ENCODE data around the gene PDE3B.
"Not testable (repeated sequence)": the region's sequence is repeated elsewhere in the genome, so short reads cannot be mapped to it uniquely, and the experiment has no call there.

Gene PDE3B

DNA sequence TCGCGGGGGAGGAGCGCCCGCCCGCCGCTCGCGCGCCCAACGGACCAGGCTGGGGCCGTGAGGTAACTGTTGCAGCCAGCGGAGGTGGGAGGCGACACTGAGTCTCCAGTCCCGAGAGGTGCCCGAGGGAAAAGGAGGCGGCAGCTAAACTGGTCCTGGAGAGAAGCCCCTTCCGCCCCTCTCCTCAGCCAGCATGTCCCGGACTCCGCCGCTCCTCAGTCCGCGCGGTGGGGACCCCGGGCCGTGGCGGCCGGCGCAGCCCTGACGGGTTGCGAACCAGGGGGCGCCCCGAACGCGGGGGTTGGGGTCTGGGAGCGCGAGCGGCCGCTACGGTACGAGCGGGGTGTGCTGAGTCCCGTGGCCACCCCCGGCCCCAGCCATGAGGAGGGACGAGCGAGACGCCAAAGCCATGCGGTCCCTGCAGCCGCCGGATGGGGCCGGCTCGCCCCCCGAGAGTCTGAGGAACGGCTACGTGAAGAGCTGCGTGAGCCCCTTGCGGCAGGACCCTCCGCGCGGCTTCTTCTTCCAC, at the start of gene PDE3B:
TSS of gene PDE3B (plus strand) at position 108 of the 529 bp plus-strand sequence. CDS start at position 380, 272 bp downstream.
- peak; percentile 83 for DNase-seq

DNA sequence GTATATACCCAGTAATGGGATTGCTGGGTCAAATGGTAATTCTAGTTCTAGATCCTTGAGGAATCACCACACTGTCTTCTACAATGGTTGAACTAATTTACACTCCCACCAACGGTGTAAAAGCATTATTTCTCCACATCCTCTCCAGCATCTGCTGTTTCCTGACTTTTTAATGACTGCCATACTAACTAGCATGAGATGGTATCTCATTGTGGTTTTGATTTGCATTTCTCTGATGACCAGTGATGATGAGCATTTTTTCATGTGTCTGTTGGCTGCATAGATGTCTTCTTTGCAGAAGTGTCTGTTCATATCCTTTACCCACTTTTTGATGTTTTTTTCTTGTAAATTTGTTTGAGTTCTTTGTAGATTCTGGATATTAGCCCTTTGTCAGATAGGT, 48.3 kb upstream of the PDE3B start:
- DNase-seq, result not testable (repeated sequence)

DNA sequence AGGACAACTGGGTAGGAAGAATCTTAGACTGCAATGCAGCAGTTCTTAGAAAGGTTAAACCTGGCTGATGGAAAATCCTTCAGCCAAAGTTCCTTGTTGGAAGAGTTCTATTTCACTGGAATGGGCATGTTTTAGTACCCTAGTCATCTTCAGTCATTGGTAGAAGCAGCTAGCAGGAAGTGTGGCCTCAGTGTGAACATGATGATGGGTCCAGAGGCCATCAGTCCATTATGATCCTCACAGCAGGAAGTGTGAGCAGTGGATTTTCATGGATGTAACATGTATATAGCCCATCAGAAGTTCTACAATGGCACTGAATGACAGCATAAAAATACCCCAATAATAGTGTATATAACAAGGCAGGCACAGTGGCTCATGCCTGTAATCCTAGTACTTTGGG, 35.9 kb upstream of the PDE3B start:
- no peak for DNase-seq

DNA sequence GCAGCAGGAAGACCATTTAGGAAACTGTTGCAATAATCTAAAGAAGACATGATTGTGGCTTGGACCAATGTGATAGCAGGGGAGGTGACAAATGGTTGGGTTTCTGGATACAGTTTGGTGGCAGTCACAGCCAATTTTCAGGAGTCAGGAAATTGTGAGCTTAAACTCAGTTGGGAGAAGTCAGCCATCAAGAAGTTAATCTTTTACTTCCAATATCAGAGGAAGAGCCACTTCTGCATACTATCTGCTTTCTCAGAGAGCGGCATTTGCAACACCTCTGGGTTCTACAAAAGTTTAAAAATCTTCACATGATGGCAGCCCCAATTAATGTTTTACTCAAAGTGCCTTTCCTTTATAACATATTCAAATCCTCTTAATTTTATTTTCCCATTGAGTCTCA, 33.7 kb upstream of the PDE3B start:
- DNase-seq, result no peak

DNA sequence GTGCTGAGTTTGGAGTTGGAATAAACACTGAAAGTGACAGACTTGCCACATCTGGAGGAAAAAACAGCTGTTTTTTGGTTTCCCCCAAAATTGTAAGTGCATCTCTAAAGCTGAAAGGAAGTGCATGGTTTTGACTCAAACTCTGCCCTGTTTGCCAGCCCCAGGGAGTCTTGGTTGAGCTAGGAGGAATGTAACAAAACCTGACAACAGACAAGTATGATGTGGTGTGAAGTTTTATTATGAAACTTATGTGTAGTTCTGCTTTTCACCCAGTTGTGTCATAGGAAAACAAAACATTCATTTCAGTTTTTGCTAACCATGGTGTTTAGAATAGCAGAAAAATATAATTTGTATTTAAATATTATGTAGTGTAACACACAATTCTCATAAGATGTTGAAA, 31.7 kb upstream of the PDE3B start:
- no peak for DNase-seq

DNA sequence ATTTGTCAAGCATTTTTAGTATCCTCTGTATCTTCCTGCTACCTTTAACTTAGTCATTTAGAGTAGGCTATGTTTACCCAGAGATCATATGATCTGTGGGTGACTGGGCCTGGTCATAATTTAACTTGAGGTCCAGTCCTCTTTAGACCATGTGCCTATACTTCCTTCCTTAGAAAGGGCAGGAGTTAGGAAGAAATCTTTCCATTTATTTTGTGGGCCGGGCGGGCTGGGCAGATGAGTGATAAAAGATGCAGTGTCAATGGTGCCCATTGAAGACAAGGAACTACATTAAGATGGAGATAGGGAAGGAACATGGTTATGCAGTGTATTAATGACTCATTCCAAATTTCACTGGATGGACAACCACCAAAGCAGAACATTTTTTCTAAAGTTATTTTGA, 30.9 kb upstream of the PDE3B start:
- no peak for DNase-seq

DNA sequence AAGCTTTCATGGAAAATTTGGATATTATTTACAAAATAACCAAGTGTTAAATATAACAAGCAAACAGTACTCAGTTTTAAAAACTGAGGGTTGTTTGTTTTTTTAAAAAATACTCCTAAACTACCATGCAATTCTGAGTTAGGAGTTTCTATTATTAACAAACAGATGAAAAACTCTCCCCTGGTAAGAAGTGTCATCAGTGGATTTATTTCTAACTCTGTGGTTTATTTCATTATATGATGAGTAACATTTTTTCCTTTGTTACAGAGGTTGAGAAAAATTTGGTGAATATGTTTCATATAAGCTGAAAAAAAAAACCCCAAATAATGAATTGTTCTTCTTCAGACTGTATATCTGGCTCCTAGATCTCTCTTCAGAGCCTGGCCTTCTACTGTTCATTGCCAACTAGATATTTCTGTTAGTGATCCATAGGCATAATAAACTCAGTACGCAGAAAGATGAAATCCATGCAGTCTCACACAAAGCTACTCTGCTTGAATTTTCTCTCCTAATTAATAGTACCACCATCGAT, 29.4 kb upstream of the PDE3B start:
- no peak for DNase-seq

DNA sequence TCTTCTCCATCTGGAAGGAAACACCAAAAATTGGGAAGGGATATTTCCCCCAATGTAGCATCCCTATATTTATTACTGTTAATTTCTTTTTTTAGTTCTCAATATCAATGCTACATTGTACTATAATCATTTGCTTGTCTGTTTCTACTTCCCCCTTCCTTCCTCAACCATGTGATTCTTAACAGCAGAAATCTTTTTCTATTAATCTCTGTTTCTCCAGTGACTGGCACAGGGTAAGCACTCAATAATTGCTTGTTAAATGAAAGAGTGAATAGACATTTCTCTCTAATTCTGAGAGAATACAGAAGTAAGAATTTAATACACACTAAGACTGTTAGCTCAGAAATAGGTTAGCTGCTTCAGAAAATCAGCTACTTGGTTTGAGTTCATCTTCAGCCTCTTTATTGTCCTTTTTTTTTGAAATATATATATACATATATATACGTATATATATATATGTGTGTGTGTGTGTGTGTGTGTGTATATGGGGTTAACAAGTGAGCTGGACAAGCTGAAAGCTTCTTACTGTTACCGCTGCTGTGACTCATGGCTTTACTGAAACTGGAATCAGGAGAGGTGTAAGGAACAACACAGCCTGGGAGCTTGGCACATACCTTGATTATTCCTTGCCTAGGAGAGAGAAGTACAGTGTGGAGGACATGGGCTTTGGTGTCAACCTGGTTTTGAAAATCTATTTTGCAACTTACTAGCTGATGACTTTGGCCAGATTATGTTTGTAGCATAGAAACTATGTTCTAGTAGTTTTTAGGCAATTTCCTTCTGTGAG, 26.2 kb upstream of the PDE3B start:
- DNase-seq, result no peak

DNA sequence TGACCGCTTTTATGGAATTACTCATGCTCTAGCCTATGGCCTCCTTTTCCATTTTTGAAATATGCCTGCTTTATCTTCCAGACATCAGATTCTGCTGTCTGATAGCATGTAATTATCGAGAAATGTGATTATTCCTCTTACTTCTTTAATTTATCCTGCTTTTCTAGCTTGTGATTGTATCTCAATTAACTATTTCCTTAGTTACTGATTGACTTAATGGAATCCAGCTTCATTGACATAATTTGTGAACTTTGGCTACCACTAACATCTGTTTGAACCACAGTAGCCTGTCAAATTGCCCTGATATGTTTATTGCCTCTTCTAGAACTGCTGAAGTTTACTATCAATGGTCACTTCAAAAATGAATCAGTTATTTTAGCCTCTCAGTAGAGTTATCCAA, 25.5 kb upstream of the PDE3B start:
- DNase-seq, result no peak

DNA sequence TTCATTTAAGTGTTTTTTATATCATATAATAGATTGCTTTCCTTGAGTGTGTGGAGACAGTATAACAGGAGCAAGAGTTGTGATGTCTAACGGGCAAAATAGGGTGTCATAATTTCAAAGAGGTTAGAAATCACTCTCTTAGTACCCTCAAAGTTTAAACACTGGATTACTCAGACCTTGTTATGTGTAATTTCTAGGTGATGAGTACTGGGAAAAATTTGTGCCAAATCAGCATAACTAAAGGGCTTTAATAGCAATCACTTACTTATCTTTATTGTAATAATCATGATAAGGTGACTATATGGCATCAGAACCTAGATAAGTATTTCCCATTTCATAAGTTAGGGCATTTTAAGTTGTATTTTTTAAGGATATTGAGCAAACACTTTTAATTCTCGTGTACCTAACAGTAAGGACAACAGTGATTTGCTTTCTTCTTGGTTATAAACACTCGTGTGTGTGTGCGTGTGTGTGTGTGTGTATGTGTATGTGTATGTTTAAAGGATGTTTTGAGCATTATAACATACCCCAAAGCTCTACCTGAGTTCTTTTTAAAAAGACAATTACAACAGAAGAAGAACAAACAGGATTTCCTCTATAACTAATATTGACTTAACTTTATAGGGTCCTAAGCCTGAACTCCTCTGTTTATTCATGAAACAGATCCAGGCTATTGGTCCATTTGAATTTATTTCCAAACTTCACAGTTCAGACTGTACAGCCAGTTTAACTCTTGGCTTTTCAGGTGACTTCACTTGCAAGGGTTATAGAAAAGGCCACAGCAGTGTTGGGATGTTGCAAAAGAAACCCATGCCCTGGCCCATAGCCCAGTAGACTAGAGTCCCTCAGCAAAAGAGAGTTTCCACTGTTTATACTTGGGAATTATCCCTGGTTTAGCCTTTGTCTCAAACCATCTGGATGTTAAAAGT, 23.7 kb upstream of the PDE3B start:
- no peak for DNase-seq

DNA sequence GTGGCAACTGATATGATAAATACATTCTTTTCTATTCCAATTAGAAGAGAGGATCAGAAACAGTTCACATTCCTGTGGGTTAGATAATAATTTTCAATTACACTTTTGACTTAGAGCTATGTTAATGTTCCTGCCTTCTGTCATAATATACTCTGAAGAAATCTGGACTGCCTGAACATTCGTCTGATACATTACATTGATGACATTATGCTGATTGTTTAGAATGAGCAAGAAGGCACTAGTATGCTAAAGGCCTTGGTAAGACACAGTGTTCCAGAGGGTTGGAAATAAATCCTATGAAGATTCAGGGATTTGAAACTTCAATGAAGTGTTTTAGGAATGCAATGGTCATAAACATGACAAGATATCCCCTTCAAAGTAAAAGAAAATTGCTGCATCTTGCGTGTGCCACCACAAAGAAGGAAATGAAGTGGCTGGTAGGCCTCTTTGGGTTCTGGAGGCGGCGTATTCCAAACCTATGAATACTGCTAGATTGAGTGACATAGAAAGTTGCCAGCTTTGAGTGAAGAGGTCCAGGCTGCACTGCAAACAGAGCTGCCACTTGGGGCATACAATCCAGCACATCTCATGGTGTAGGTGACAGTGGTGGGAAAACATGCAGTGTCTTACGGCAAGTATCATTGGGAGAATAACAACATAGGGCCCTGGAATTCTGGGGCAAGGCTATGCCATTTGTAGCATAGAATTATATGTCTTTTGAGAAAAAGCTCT, 21.2 kb upstream of the PDE3B start:
- peak; percentile 15 for DNase-seq

DNA sequence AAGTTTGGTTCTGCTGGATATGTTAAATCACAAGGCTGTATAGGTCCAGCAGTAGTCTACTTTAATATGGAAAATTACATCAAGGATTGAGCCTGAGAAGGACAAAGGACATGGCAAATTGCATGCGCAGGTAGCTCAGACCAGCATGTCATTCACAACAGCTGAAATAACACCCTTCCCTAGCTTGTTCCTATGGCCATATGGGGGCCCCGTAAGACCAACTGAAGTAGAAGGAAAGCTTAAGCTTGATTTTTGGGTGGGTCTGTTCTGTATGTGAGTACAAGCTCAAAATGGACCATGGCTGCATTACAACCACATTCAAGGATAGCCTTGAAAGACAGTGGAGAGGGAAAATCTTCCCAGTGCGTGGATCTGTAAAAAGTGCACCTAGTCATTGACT, 20.6 kb upstream of the PDE3B start:
- peak; percentile 29 for DNase-seq

DNA sequence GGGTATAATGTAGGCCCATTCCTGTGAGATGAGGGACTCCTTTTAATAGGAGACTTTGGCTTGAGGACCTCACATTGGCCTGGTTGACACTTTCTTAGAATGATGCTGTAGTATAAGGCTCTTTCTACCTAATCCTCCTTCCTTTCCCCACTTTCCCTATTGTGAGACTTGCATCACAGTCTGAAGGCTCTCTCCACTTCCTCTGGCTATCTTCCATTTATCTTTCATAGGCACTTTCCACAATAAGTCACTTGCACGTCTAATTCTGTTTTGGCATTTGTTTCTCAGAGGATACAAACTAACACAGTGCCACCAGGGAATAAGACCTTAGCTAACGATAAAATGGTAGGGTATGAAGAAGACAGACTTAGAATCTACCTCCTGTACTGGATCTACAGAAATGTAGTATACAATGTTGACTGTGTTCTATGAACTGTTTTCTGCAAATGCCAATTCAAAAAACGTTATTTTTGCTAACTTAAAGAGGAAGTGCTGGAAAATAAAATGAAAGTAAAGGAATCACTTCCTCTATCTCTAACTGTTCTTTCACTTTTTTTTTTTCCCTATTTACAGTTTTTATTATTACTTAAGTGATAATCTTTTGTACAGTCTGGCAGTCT, 17.9 kb upstream of the PDE3B start:
- no peak for DNase-seq

DNA sequence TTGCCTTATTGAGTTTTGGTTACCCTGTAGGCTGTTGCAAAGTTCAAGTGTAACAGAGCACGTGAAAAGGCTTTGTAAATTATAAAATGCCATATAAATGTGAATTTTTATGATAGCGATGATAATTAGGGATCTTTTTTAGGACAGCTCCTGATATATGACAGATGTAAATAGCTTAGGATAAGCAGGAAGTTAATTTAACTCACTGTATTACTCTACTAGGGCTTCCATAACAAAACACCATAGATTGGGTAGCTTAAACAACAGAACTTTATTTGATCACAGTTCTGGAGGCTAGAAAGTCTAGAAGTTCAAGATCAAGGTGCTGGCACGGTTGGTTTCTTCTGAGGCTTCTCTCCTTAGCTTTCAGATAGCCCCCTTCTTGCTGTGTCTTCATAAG, 17.0 kb upstream of the PDE3B start:
- DNase-seq, result no peak

DNA sequence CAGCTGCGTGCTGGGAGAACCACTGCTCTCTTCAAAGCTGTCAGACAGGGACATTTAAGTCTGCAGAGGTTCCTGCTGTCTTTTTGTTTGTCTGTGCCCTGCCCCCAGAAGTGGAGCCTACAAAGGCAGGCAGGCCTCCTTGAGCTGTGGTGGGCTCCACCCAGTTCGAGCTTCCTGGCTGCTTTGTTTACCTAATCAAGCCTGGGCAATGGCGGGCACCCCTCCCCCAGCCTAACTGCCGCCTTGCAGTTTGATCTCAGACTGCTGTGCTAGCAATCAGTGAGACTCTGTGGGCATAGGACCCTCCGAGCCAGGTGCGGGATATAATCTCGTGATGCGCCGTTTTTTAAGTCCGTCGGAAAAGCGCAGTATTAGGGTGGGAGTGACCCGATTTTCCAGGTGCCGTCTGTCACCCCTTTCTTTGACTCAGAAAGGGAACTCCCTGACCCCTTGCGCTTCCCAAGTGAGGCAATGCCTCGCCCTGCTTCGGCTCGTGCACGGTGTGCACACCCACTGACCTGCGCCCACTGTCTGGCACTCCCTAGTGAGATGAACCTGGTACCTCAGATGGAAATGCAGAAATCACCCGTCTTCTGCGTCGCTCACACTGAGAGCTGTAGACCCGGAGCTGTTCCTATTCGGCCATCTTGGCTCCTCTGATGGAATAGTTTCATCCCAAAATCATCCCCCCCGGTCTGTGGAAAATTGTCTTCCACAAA, 9.9 kb upstream of the PDE3B start:
- DNase-seq, result not testable (repeated sequence)

DNA sequence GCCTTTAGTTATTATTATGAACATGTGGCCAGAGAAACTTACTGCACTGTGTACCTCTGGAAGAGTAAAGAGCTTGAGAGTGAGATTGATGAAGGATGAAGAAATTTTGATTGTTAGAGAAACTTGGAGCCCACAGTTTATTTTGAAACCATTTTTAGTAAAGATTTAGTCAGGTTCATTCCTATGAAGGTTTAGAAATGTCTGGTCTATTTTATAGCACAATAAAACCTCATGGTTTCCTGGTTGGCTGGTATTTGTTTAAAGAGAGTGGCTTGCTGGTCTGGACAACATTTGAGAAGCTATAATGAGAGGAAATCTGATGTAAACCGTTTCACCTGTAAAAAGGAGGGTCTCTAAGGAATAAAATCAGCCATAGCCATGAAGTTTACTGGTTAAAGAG, 8.8 kb upstream of the PDE3B start:
- no peak for DNase-seq

DNA sequence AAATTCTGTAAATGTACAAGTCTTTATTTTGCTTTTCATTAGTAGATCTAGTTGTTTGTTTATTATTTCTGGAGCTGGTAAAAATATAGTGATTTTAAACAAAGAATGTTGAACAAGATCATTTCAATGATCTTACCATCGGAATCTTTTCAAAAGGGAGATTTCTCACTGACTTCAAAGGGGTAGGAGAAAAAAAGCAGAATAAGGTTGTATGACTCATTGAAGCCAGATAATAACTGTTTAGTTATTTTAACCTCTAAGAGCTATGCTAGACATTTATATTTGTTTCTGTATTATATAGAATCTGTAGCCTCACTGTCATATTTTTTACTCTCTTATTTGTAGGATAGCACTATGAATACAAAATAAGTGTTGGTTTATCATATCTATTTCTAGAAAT, 8.1 kb upstream of the PDE3B start:
- no peak for DNase-seq

DNA sequence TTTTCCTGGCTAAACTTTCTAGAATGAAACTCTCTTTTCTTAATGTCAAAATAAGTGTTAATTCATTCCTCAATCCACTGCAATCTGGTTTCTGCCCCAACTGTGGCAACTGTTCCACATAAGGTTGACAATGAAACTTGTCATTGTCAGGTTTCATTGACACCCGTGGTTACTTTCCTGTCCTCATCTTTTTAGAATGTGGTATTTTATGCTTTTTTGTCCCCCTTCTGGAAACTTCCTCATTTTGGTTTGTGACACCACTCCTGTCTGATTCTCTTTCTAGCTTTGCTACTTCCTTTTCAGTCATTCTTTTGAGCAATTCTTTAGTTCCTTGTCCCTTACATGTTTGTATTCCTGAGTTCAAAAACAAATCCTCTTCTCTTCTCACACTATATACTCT, 7.5 kb upstream of the PDE3B start:
- no peak for DNase-seq

DNA sequence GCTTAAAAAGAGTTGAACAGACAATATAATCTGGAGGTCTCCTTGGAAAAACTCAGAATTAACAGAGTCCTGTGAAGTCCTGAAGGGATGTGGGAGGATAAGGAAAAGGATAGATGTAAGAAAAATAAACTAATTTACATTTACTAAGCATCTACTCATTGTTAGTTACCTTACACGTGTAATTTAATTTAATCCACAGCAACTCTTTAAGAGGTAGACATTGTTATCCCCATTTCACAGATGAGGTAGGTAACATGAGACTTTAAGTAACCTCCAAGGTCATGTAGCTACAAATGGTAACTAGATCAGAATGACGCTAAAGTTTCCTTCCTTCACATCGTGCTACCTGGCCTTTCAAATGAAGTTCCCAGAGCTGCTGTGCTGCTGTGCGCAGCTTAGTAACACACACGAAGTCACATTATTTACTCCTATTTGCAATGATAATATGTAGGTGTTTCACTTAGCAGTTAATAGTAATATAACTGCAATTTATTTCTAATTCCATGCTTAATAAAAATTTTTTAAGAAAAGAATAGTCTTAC, 5.7 kb upstream of the PDE3B start:
- DNase-seq, result peak; percentile 9

DNA sequence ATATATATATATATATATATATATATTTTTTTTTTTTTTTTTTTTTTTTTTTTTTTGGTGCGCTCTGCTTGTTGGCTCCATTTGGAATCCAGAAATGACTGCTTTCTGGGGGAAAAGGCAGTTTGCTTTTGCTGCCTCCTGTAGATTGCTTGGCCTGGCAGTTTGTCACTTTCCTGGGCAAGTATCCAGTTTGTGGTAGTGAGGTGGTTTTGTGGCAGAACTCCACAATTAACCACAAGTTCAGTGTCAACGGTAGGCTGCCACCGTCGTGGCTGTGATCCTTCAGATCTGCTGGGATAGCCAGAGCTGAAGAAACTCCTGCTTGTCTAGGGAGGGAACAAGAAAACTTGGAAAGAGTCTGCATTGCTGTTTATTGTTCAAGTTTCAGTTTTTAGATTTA, 5.0 kb upstream of the PDE3B start:
- peak; percentile 43 for DNase-seq

DNA sequence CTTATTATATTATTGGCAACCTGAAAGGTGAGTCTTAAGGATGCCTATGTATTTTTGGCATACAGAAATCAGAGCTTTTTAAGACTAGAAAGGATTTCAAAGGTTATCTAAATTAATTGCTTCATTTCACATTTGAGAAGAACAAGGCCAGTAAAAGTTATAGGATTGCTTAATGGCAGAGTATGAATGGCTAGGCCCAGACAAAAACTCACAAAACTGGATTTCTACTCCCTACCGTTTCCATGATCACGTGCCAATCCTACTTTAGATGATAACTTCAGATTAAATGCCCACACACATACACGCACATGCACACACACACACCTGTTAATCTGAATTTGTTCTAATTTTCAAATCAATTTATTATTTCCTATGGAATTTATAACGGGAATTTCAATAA, 1.8 kb upstream of the PDE3B start:
- DNase-seq, result no peak
